ENCODE results near the gene C1QTNF9B. TPM values are rescaled to one million over a fixed set of nuclear protein-coding genes. Genes with fewer than 3 reads are reported as not detected.

C1QTNF9B gene
- total and polyA plus RNA-seq, 4 donors = 0.08 to 0.24 TPM; not detected in 2

- TF ChIP-seq GABPA (IDR thresholded peaks at IDR 0.05 in 1 of 2, conservative IDR thresholded peaks at IDR 0.05 in 1 of 2) (no peak), EGR1 (IDR thresholded peaks at IDR 0.05; ENCODE audit: low read depth in 2 of 2) (no peak), REST (IDR thresholded peaks at IDR 0.05) (no peak), SP1 (IDR thresholded peaks at IDR 0.05) (no peak), RXRA (IDR thresholded peaks at IDR 0.05) (no peak), TAF1 (conservative IDR thresholded peaks at IDR 0.05) (no peak), CTCF (IDR thresholded peaks at IDR 0.05; ENCODE audit: low read depth, low read length, missing input control) (no peak), YY1 (IDR thresholded peaks at IDR 0.05) (no peak)
- WGBS = 90% methylated on average over 3 of the region's 3 CpGs
- peaks cover 0 to 1% (median 0%) of the 10 kb centered on the region in 4 donors for H3K36me3 ChIP-seq (ENCODE audit: control insufficient read depth in 4 of 4, insufficient read depth in 3 of 4, low read depth in 1 of 4, low read length in 3 of 4)
Measured at GRCh38 chr13:23855360-23855759, 41.9 kb downstream of the C1QTNF9B start.

GRCh38 chr13:23852351-23852750, 45.0 kb downstream of the C1QTNF9B start:
- Histone ChIP-seq H3K36me3 (ENCODE audit: control insufficient read depth in 4 of 4, insufficient read depth in 3 of 4, low read depth in 1 of 4, low read length in 3 of 4) (peaks cover 0 to 1% (median 0%) of the 10 kb centered on the region in 4 donors), H3K9me3 (ENCODE audit: control insufficient read depth in 4 of 4, low read length in 3 of 4) (no peaks in the 10 kb centered on the region), H3K27ac (ENCODE audit: low read depth in 1 of 2, low read length in 2 of 2) (no peak overlapping the region), H3K4me1 (ENCODE audit: control insufficient read depth in 4 of 4, insufficient read depth in 4 of 4, low read length in 3 of 4) (no peaks in the 10 kb centered on the region), H3K4me3 (ENCODE audit: low read depth in 1 of 3, low read length in 3 of 3) (no peak overlapping the region), H3K9ac (ENCODE audit: low read depth in 1 of 2, low read length in 2 of 2) (no peak overlapping the region), H3K27me3 (ENCODE audit: control insufficient read depth in 4 of 4, insufficient read depth in 4 of 4, low read length in 3 of 4) (no peaks in the 10 kb centered on the region)
- TF ChIP-seq RAD21 (IDR thresholded peaks at IDR 0.05) = no peak
- TF ChIP-seq FOXA2 (IDR thresholded peaks at IDR 0.05) = no peak
- TF ChIP-seq HNF4A (conservative IDR thresholded peaks at IDR 0.05) = no peak
- TF ChIP-seq HNF4G (IDR thresholded peaks at IDR 0.05) = no peak
- TF ChIP-seq EGR1 (IDR thresholded peaks at IDR 0.05; ENCODE audit: low read depth in 2 of 2) = no peak
- TF ChIP-seq ATF3 (IDR thresholded peaks at IDR 0.05) = no peak
- TF ChIP-seq GABPA (IDR thresholded peaks at IDR 0.05 in 1 of 2, conservative IDR thresholded peaks at IDR 0.05 in 1 of 2) = no peak
- TF ChIP-seq ZBTB33 (IDR thresholded peaks at IDR 0.05) = no peak
- TF ChIP-seq NR2F2 (IDR thresholded peaks at IDR 0.05) = no peak
- 49% methylated on average over 2 of the region's 2 CpGs for WGBS
- DNase-seq (ENCODE audit: low spot score) = no peak

More at GRCh38 chr13:23855360-23855759, 41.9 kb downstream of the C1QTNF9B start:
- Histone ChIP-seq H3K9me3 (ENCODE audit: control insufficient read depth in 4 of 4, low read length in 3 of 4) (no peaks in the 10 kb centered on the region), H3K4me1 (ENCODE audit: control insufficient read depth in 4 of 4, insufficient read depth in 4 of 4, low read length in 3 of 4) (no peaks in the 10 kb centered on the region), H3K9ac (ENCODE audit: low read depth in 1 of 2, low read length in 2 of 2) (no peak overlapping the region), H3K27ac (ENCODE audit: low read depth in 1 of 2, low read length in 2 of 2) (no peak overlapping the region), H3K4me3 (ENCODE audit: low read depth in 1 of 3, low read length in 3 of 3) (no peak overlapping the region), H3K27me3 (ENCODE audit: control insufficient read depth in 4 of 4, insufficient read depth in 4 of 4, low read length in 3 of 4) (no peaks in the 10 kb centered on the region)
- DNase-seq (ENCODE audit: low spot score) = no peak

All from liver (tissue), 9 donors.